Muscle layer of colon (tissue), 2 donors: ENCODE measurements around the gene RAB7B.

Experiments
- H3K27ac ChIP-seq: one replicate; pipeline ENCODE4 v1.7.0; 2013; ENCODE audit warnings: low read depth, mild to moderate bottlenecking, low read length, moderate library complexity
- H3K27me3 ChIP-seq, 2 donors: one replicate each; pipeline ENCODE4 v1.7.0; 2013; ENCODE audit warnings: low read length in 2 of 2, mild to moderate bottlenecking in 2 of 2; ENCODE audit not compliant: insufficient read depth in 2 of 2, control insufficient read depth in 1 of 2
- H3K36me3 ChIP-seq: one replicate; pipeline ENCODE4 v1.7.0; 2013; ENCODE audit warnings: mild to moderate bottlenecking, low read length; ENCODE audit not compliant: insufficient read depth
- H3K4me1 ChIP-seq: one replicate; pipeline ENCODE4 v1.7.0; 2013; ENCODE audit warnings: mild to moderate bottlenecking, low read length; ENCODE audit not compliant: insufficient read depth
- H3K4me3 ChIP-seq, 2 donors: one replicate each; pipeline ENCODE4 v1.7.0; 2013; ENCODE audit warnings: low read length in 2 of 2, low read depth in 1 of 2, mild to moderate bottlenecking in 1 of 2, moderate library complexity in 1 of 2
- H3K9ac ChIP-seq: one replicate; pipeline ENCODE4 v1.7.0; 2013; ENCODE audit warnings: low read length
- H3K9me3 ChIP-seq: one replicate; pipeline ENCODE4 v1.7.0; 2013; ENCODE audit warnings: mild to moderate bottlenecking, low read length
- donor health status: abdominal sarcoma.
- donor health status: Adenocarcinoma of cecum.

The RAB7B gene

DNA sequence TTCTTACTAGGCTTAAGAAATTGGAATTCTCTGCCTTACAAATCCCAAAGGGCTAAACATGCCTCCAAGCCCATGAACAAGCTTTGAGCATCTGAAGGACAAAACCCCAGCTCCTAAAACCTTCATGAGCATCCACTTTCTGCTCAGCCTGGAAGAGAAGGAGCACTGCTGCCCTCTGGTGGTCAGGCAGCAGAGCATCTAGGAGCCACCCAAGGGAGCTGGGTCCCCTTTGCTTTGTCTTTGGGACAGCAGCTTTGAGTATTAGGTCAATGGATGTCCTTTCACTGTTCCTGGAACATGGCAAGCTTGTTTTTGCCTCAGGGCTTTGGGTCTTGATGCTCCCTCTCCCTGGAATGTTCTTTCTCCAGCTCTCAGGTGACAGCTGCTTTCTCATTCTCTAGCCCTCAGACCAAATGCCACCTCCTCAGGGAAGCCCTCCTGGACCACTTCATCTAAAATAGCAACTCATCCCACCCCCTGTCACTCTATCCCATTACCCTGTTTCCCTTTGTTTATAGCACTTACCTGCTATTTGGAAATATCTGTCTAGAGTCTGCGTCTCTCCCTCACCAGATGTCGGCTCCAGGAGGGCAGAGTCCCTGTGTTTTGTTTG, 25.7 kb downstream of the RAB7B start:
- Histone ChIP-seq H3K9me3 (no peaks in the 10 kb centered on the region), H3K4me1 (no peaks in the 10 kb centered on the region), H3K4me3 (no peak overlapping the region), H3K36me3 (no peaks in the 10 kb centered on the region), H3K27me3 (no peaks in the 10 kb centered on the region), H3K27ac (no peak overlapping the region), H3K9ac (no peak overlapping the region)

DNA sequence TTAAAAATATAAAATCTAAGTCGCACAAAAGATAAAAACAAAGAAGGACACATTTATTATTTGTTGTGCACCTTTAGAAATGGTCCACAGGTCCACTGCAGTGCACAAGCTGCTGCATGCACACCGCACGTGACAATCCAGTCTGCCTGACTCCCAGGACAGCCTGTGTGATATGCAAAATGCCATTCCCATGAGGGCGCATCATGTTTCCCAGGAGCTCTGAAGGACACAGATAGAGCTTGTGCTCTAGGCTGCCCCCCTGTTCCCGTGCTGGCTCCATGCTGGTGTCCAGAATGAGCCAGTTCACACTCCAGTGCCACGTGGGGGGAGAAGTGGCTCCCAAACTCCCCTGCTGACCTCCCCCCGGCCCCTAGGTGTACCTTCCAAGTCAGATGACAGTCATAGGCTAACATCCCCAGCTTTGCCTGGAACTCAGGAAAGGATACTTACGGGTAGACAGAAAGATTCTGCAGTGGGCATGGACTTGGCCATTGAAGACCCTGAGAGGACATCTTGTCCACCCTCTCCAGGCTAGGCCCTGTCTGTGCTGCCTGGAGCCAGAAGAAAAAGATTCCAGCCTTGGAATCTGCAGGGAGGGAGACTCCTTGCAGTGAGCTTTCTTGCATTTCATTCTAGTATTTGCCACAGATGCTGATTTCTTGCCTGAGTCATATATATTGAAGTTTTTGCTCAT, 26.3 kb downstream of the RAB7B start:
- Histone ChIP-seq H3K4me3 (no peak overlapping the region), H3K4me1 (no peaks in the 10 kb centered on the region), H3K9me3 (no peaks in the 10 kb centered on the region), H3K27ac (no peak overlapping the region), H3K9ac (no peak overlapping the region), H3K27me3 (no peaks in the 10 kb centered on the region), H3K36me3 (no peaks in the 10 kb centered on the region)

DNA sequence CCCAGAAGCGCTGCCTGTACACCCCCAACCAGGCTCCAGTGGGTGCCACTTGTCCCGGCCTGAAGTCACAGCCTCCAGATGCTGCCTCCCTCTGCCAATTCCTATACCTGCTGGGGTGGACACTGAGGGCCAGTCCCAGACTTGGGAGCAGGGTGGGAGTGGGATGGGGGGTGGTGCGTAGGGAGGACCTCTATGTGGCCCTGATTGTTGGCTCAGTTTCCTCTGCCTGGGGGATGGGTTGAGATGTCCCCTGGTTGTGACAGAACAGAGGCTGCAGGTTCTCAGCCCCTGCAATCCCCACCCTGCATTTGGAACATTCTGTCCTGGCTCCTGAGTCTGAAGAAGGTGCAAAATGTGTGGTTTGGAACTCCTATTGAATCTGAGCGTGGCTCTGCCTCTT, 27.2 kb downstream of the RAB7B start:
- Histone ChIP-seq H3K4me3 (no peak overlapping the region), H3K4me1 (no peaks in the 10 kb centered on the region), H3K27me3 (no peaks in the 10 kb centered on the region), H3K9ac (no peak overlapping the region), H3K9me3 (no peaks in the 10 kb centered on the region), H3K36me3 (no peaks in the 10 kb centered on the region), H3K27ac (no peak overlapping the region)

DNA sequence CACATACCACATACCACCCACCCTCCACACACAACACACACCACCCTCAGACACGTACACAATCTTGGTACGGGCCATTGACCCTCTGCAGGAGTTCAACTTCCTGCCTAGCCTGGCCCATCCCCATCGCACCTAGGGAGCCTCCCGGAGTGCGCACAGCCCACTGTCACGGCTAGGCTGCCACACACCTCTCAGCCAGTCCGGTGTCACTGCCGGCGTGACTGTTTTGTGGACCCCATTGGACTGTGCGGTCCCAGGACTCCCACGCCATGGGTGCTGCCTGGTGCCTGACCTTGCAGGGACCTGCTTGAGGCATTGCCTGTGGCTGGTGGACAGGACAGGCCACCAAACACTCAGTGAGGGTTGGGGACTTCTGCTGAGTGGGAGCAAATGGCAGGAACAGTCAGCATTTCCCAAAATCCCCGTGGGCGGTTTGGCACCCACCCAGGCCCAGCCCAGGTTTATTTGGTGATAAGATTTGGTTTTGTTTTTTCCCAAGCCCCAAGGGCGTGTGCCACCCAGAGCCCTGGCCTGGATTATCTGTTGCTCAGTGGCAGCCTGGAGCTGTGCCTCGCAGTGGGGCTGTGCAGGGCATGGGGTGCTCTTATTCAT, 27.7 kb downstream of the RAB7B start:
- no peaks in the 10 kb centered on the region for H3K9me3 ChIP-seq
- H3K27me3 ChIP-seq = no peaks in the 10 kb centered on the region
- H3K4me1 ChIP-seq = no peaks in the 10 kb centered on the region
- no peak overlapping the region for H3K9ac ChIP-seq
- no peaks in the 10 kb centered on the region for H3K36me3 ChIP-seq
- H3K27ac ChIP-seq = no peak overlapping the region
- no peak overlapping the region for H3K4me3 ChIP-seq

DNA sequence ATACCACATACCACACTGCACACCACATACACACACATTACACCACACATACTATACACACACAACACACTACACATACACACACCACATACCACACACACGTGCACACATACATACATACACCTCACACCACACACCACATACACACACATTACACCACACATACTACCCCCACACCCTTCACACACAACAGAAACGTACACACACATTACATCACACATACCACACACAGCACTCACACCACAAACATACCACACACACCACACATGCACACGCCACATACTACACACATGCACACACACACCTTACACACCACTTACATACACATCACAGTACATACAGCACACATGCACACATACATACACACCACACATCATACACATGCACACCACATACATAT, 28.5 kb downstream of the RAB7B start:
- Histone ChIP-seq H3K9me3 (no peaks in the 10 kb centered on the region), H3K9ac (no peak overlapping the region), H3K36me3 (no peaks in the 10 kb centered on the region), H3K4me3 (no peak overlapping the region), H3K4me1 (no peaks in the 10 kb centered on the region), H3K27me3 (no peaks in the 10 kb centered on the region), H3K27ac (no peak overlapping the region)

DNA sequence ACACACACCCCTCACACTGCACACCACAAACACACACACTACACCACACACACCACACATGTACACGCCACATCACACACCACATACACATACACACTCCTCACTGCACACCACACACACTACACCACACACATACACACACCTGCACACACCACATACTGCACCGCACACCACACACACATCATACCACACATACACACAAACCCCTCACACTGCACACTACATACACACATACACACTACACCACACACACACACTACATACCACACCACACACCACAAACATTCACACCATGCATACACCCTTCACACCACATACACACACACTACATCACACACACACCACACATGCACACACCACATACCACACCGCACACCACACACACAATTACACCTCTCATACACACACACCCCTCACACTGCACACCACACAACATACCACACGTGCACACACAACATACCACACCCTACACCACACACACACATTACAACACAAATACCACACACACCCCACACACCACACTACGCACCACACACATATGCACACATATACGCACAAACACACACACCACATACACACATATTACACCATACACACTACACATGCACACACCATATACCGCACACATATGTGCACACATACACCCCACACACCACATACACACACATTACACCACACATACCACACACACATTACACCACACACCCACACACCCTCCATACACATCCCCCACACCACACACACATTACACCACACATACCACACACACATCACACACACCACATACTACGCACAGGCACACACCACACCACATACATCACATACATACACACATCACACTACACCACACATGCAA, 29.6 kb downstream of the RAB7B start:
- no peaks in the 10 kb centered on the region for H3K9me3 ChIP-seq
- H3K27ac ChIP-seq = no peak overlapping the region
- H3K27me3 ChIP-seq = no peaks in the 10 kb centered on the region
- H3K9ac ChIP-seq = no peak overlapping the region
- H3K36me3 ChIP-seq = no peaks in the 10 kb centered on the region
- H3K4me3 ChIP-seq = no peak overlapping the region
- H3K4me1 ChIP-seq = no peaks in the 10 kb centered on the region

DNA sequence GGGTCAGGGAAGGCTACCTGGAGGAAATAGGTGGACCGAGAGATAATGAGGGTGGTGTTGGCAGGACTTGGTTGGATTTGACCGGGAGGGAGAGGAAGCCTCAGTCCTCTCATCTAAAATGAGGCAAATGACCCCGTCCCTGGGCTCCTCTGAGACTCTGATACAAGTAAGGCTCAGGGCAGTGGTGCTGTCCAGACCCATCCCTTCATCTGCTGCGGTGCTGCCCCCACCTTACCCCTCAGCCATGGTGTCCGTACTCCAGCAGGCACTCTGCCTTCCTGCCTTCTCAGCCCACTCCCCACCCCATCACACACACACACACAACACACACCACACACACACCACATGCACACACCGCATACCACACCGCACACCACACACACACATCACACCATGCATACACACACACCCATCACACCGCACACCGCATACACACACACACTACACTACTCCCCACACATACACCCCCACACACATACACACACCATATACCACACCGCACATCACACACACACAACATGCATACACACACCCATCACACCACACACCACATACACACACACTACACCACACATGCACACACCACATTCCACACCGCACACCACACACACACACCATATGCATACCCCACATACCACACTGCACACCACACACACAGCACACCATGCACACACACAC, 30.6 kb downstream of the RAB7B start:
- H3K27me3 ChIP-seq = no peaks in the 10 kb centered on the region
- H3K4me3 ChIP-seq = no peak overlapping the region
- H3K27ac ChIP-seq = no peak overlapping the region
- no peaks in the 10 kb centered on the region for H3K4me1 ChIP-seq
- H3K36me3 ChIP-seq = no peaks in the 10 kb centered on the region
- H3K9me3 ChIP-seq = no peaks in the 10 kb centered on the region
- no peak overlapping the region for H3K9ac ChIP-seq

DNA sequence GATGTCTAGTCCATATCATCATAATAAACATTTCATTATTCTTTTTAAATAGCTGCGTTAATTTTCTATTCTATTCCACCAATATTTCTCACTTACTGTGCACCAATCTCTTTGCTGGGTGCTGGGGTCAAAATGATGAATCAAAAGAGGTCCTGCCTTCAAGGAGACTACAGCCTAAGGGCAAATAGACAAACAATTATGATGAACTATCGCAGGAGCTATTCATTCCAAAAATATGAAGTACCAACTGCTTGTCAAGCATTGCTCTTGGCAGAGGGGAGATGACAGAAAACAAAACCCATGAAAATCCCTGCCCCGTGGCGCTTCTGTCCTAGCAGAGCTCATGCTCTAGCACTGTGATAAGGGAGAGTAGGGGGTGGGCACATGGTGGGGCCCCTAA, 31.1 kb downstream of the RAB7B start:
- H3K4me3 ChIP-seq = no peak overlapping the region
- no peak overlapping the region for H3K9ac ChIP-seq
- no peaks in the 10 kb centered on the region for H3K27me3 ChIP-seq
- no peaks in the 10 kb centered on the region for H3K36me3 ChIP-seq
- H3K27ac ChIP-seq = no peak overlapping the region
- no peaks in the 10 kb centered on the region for H3K4me1 ChIP-seq
- H3K9me3 ChIP-seq = no peaks in the 10 kb centered on the region

DNA sequence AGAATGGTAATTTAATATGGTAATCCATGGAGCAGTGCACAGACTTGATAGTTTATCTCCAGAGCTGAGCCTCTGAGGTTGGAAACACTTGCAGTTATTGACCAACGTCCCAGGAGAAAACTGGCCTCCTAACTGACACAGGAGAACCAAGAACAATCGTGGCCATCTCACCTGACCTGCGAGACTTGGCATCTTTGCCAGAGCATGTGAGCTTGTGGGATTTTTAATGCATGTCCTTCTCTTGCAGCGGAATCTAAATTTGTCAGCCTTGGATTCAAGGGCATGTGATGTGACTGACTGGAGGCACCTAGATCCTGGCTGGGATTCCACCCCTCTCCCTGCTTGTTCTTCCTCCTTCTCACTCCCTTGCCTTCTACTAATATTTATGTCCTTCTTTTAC, 32.1 kb downstream of the RAB7B start:
- Histone ChIP-seq H3K27ac (no peak overlapping the region), H3K4me1 (no peaks in the 10 kb centered on the region), H3K36me3 (no peaks in the 10 kb centered on the region), H3K9me3 (no peaks in the 10 kb centered on the region), H3K27me3 (no peaks in the 10 kb centered on the region), H3K4me3 (no peak overlapping the region), H3K9ac (no peak overlapping the region)

DNA sequence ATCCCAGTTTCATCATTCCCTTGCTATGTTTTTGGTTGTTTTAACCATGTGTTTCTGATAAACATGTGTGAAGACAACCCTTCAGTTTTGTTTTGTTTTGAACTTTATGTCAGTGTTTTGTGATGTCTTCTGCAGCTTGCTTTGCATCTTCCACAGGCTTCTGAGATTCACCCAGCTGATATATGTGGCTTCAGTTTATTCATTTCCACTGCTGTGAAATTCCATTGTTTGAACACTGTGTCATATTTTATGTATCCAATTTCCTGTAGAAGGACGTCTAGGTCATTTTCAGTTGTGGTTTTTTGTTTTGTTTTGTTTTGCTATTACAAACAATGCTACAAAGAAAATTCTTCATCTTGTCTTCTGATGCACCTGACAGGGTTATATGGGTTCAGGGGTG, 32.7 kb downstream of the RAB7B start:
- Histone ChIP-seq H3K4me1 (no peaks in the 10 kb centered on the region), H3K27me3 (no peaks in the 10 kb centered on the region), H3K9me3 (no peaks in the 10 kb centered on the region), H3K9ac (no peak overlapping the region), H3K4me3 (no peak overlapping the region), H3K36me3 (no peaks in the 10 kb centered on the region), H3K27ac (no peak overlapping the region)

DNA sequence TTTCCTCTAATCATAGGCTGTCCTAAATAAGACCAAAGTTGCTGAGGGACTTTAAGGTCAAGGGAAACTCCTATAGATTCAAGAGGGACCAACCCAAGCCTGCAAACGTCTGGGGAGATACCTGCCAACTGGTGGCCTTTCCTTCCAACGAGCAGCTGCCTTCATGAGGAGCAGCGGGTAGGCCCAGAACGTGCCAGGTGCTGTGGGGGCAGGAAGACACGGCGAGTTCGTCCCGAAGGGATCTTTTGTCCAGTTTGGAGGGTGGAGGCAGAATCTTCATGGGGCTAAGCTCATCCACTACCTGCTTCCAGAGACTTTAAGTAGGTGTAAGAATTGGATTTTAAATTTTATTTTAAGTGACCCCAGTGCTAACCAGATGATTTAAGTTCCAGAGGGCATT, 34.0 kb downstream of the RAB7B start:
- H3K9ac ChIP-seq = no peak overlapping the region
- no peaks in the 10 kb centered on the region for H3K27me3 ChIP-seq
- no peak overlapping the region for H3K4me3 ChIP-seq
- H3K9me3 ChIP-seq = no peaks in the 10 kb centered on the region
- no peak overlapping the region for H3K27ac ChIP-seq
- H3K4me1 ChIP-seq = no peaks in the 10 kb centered on the region
- no peaks in the 10 kb centered on the region for H3K36me3 ChIP-seq
